GM12891 (cell line): ENCODE measurements around the gene UIMC1.
A peak's percentile ranks its signal among the peaks of the same experiment; 100 is the strongest.

Experiments
- DNase-seq: peaks from one replicate; pipeline ENCODE4 v3.0.0; 2011; ENCODE audit warnings: low spot score; ENCODE audit not compliant: insufficient read length
- FAIRE-seq: peaks from 2 replicates; lab custom pipeline; 2011; peaks lifted over from hg19 to GRCh38; lab: Jason Lieb, UNC
- PAX5 ChIP-seq: IDR thresholded peaks from 2 replicates; pipeline ENCODE4 v1.6.1; 2011; ENCODE audit warnings: low read length, moderate library complexity, mild to moderate bottlenecking; ENCODE audit not compliant: insufficient read depth, severe bottlenecking
- POLR2A ChIP-seq: IDR thresholded peaks from 2 replicates; pipeline ENCODE4 v1.6.1; 2011; ENCODE audit warnings: low read depth, low read length, control low read depth
- POLR2AphosphoS5 ChIP-seq: IDR thresholded peaks from 2 replicates; pipeline ENCODE4 v1.6.1; 2011; ENCODE audit warnings: low read depth, low read length, control low read depth
- POU2F2 ChIP-seq: IDR thresholded peaks from 2 replicates; pipeline ENCODE4 v1.6.1; 2011; ENCODE audit warnings: low read depth, mild to moderate bottlenecking, control low read depth, low read length, moderate library complexity
- SPI1 ChIP-seq: IDR thresholded peaks from 2 replicates; pipeline ENCODE4 v1.6.1; 2011; ENCODE audit warnings: low read depth, low read length, control low read depth
- TAF1 ChIP-seq: IDR thresholded peaks from 2 replicates; pipeline ENCODE4 v1.6.1; 2011; ENCODE audit warnings: low read depth, low read length, control low read depth

The UIMC1 gene

GRCh38 chr5:176979669-176980068 is 26.9 kb downstream of the UIMC1 start:
- TF ChIP-seq TAF1 (no peak), PAX5 (no peak), POU2F2 (no peak), POLR2A (no peak), SPI1 (no peak), POLR2AphosphoS5 (no peak)
- FAIRE-seq (no peak), DNase-seq (no peak)

GRCh38 chr5:176965633-176966032 is 40.9 kb downstream of the UIMC1 start:
- TF ChIP-seq TAF1 (no peak), POLR2AphosphoS5 (no peak), PAX5 (no peak), POU2F2 (no peak), POLR2A (no peak), SPI1 (no peak)
- no peak for DNase-seq
- FAIRE-seq, result no peak

GRCh38 chr5:176959051-176959450 is 47.5 kb downstream of the UIMC1 start:
- FAIRE-seq (no peak), DNase-seq (peak; percentile 11)
- TF ChIP-seq SPI1 (no peak), POLR2A (no peak), TAF1 (no peak), POU2F2 (no peak), PAX5 (no peak), POLR2AphosphoS5 (no peak)

GRCh38 chr5:176956756-176957155 is 49.8 kb downstream of the UIMC1 start:
- FAIRE-seq, result no peak
- no peak for DNase-seq
- no peak for TF ChIP-seq TAF1
- TF ChIP-seq POLR2A, result no peak
- TF ChIP-seq POU2F2, result no peak
- TF ChIP-seq POLR2AphosphoS5, result no peak
- no peak for TF ChIP-seq PAX5
- TF ChIP-seq SPI1, result no peak

GRCh38 chr5:176955895-176956294 is 50.7 kb downstream of the UIMC1 start:
- FAIRE-seq, result no peak

GRCh38 chr5:176954050-176954449 is 52.5 kb downstream of the UIMC1 start:
- DNase-seq, result no peak
- no peak for FAIRE-seq
- no peak for TF ChIP-seq SPI1
- TF ChIP-seq POLR2A, result no peak
- TF ChIP-seq TAF1, result no peak
- no peak for TF ChIP-seq PAX5
- no peak for TF ChIP-seq POLR2AphosphoS5
- no peak for TF ChIP-seq POU2F2

More at GRCh38 chr5:176955895-176956294, 50.7 kb downstream of the UIMC1 start:
- DNase-seq, result no peak
- TF ChIP-seq TAF1 (no peak), POLR2A (no peak), SPI1 (no peak), PAX5 (no peak)

- TF ChIP-seq PAX5 (no peak), TAF1 (no peak), POLR2A (no peak), POU2F2 (no peak), POLR2AphosphoS5 (no peak), SPI1 (no peak)
- DNase-seq, result no peak
- no peak for FAIRE-seq
These were observed 53.9 kb downstream of the UIMC1 start for GRCh38 chr5:176952531-176953193.

- no peak for TF ChIP-seq TAF1
- TF ChIP-seq POU2F2, result no peak
- no peak for TF ChIP-seq PAX5
- TF ChIP-seq POLR2A, result no peak
- TF ChIP-seq SPI1, result no peak
- TF ChIP-seq POLR2AphosphoS5, result no peak
- DNase-seq (no peak), FAIRE-seq (no peak)
These were observed 58.1 kb downstream of the UIMC1 start for GRCh38 chr5:176948458-176948857.

- FAIRE-seq, result no peak
- DNase-seq, result no peak
- TF ChIP-seq SPI1, result no peak
- no peak for TF ChIP-seq PAX5
- no peak for TF ChIP-seq POLR2A
- TF ChIP-seq POU2F2, result no peak
- TF ChIP-seq TAF1, result no peak
- no peak for TF ChIP-seq POLR2AphosphoS5
These were observed 58.7 kb downstream of the UIMC1 start for GRCh38 chr5:176947847-176948246.

- FAIRE-seq, result peak; percentile 43
- DNase-seq, result no peak
- TF ChIP-seq SPI1, result no peak
- TF ChIP-seq PAX5, result no peak
These were observed 62.3 kb downstream of the UIMC1 start for GRCh38 chr5:176944268-176944667.
